Activated CD4-positive, alpha-beta T cell treated with anti-CD3 and anti-CD28 coated beads for 36 hours (primary cell): Measurements from ENCODE around the gene ZFAND6. TPM values are rescaled to one million over a fixed set of nuclear protein-coding genes. Genes with fewer than 3 reads are reported as not detected.

Source experiments
- ATAC-seq: fragments of 200-7000 bp; cut with Tn5 transposase; one replicate; pipeline ENCODE4 v1.10.0; 2021; ENCODE audit warnings: mild to moderate bottlenecking, moderate library complexity
- CTCF ChIA-PET: fragments of 350-600 bp; sonication (Branson Sonifier 250); formaldehyde crosslinking; loops from one replicate; lab custom pipeline; 2021; ENCODE audit warnings: antibody characterized with exemption; lab: Charles Lee
- POLR2A ChIA-PET: fragments of 350-600 bp; sonication (Branson Sonifier 250); formaldehyde crosslinking; loops from one replicate; lab custom pipeline; 2021; ENCODE audit warnings: antibody characterized with exemption, inconsistent platforms; lab: Charles Lee
- DNase-seq: peaks from one replicate; pipeline ENCODE4 v3.0.0-alpha.2; 2020
- H3K27ac Mint-ChIP-seq: one replicate; pipeline ENCODE4 v1.8.0; 2021; ENCODE audit warnings: mixed read lengths
- H3K27me3 Mint-ChIP-seq: one replicate; pipeline ENCODE4 v1.8.0; 2021; ENCODE audit warnings: mixed read lengths
- H3K36me3 Mint-ChIP-seq: one replicate; pipeline ENCODE4 v1.8.0; 2021; ENCODE audit warnings: low read depth, mixed read lengths
- H3K4me1 Mint-ChIP-seq: one replicate; pipeline ENCODE4 v1.8.0; 2021; ENCODE audit warnings: mixed read lengths
- H3K4me3 Mint-ChIP-seq: one replicate; pipeline ENCODE4 v1.8.0; 2021; ENCODE audit warnings: mild to moderate bottlenecking, moderate library complexity, mixed read lengths
- H3K9me3 Mint-ChIP-seq: one replicate; pipeline ENCODE4 v1.8.0; 2021; ENCODE audit warnings: low read depth, mixed read lengths
- intact Hi-C, 2 experiments: fragments of 100-400 bp; cut with DNase I in 1 of 2; cut with micrococcal nuclease in 1 of 2; formaldehyde crosslinking; loops; one replicate each; pipeline versions ENCODE4 v1.14.2 to v1.15.1; 2022 to 2024; cut with DNase I, micrococcal nuclease
- total RNA-seq, 2 experiments: library from RNA; stranded (reverse); gene quantifications; one replicate each; pipeline ENCODE4 v1.2.3, GENCODE V29; 2021

ZFAND6 gene
- total RNA-seq, 2 experiments from 2014 or later: 30.2 to 37.2 TPM

GRCh38 chr15:80052597-80053304, 6.7 kb upstream of the ZFAND6 start:
- H3K4me3 Mint-ChIP-seq: no peak overlapping the region
- no peaks in the 10 kb centered on the region for H3K9me3 Mint-ChIP-seq
- H3K27me3 Mint-ChIP-seq: no peaks in the 10 kb centered on the region
- no peaks in the 10 kb centered on the region for H3K36me3 Mint-ChIP-seq
- CTCF ChIA-PET: interaction anchor here (0.7 kb wide), 2 partner anchors 189 to 1214 kb away, joined by 3 to 4 read pairs; no protein-coding TSS in a partner anchor
- DNase-seq (no peak), ATAC-seq (no peak)
- POLR2A ChIA-PET: interaction anchor here (0.6 kb wide), 1 partner anchor 131 kb away, joined by 7 read pairs; no protein-coding TSS in a partner anchor
- no peak overlapping the region for H3K27ac Mint-ChIP-seq
- H3K4me1 Mint-ChIP-seq: peaks cover 2% of the 10 kb centered on the region
- intact Hi-C loops: no loop called here

- Mint-ChIP-seq H3K4me1 (peaks cover 4% of the 10 kb centered on the region), H3K4me3 (no peak overlapping the region), H3K27ac (no peak overlapping the region), H3K27me3 (no peaks in the 10 kb centered on the region), H3K36me3 (no peaks in the 10 kb centered on the region), H3K9me3 (no peaks in the 10 kb centered on the region)
- no peak for DNase-seq
- ATAC-seq: no peak
- CTCF ChIA-PET: no interaction called here
- POLR2A ChIA-PET: interaction anchor here (0.6 kb wide), 1 partner anchor 258 kb away, joined by 4 read pairs; no protein-coding TSS in a partner anchor
- intact Hi-C loops: no loop called here
These were observed 3.5 kb upstream of the ZFAND6 start for GRCh38 chr15:80055933-80056332.

GRCh38 chr15:80058044-80058443, 1.4 kb upstream of the ZFAND6 start:
- intact Hi-C loops: loop anchor here (2.0 kb wide), 5 partner anchors 25 to 1185 kb away; partner anchors contain the start of genes BCL2A1 (in 1 of the 2), MORF4L1 (in 1 of the 2) and TMED3 (in 1 of the 2)
- Mint-ChIP-seq H3K4me3 (peak overlapping the region; percentile 13), H3K4me1 (peaks cover 23% of the 10 kb centered on the region), H3K9me3 (no peaks in the 10 kb centered on the region), H3K27ac (no peak overlapping the region), H3K27me3 (no peaks in the 10 kb centered on the region), H3K36me3 (no peaks in the 10 kb centered on the region)
- ATAC-seq: no peak
- ChIA-PET POLR2A (no interaction called here), CTCF (interaction anchor here (0.7 to 1.0 kb wide), 2 partner anchors 8 to 13 kb away, joined by 3 read pairs; no protein-coding TSS in a partner anchor)
- DNase-seq: no peak

- Mint-ChIP-seq H3K36me3 (peaks cover 2% of the 10 kb centered on the region), H3K4me1 (peaks cover 29% of the 10 kb centered on the region), H3K27ac (peak overlapping the region; percentile 87), H3K4me3 (peak overlapping the region; percentile 85), H3K27me3 (no peaks in the 10 kb centered on the region), H3K9me3 (no peaks in the 10 kb centered on the region)
- peak; percentile 89 for DNase-seq
- intact Hi-C loops: loop anchor here (1.0 to 10.0 kb wide), 16 partner anchors 12 to 1187 kb away; partner anchors contain the start of genes BCL2A1 (in 2 of the 2), MTHFS (in 2 of the 2), FAH (in 1 of the 2) and MORF4L1 (in 1 of the 2)
- ChIA-PET POLR2A (interaction anchor here (0.7 to 1.7 kb wide), 4 partner anchors 13 to 136 kb away, joined by 3 to 4 read pairs (median 4); partner anchors contain the start of gene FAH), CTCF (interaction anchor here (0.9 to 3.8 kb wide), 4 partner anchors 9 to 113 kb away, joined by 3 to 17 read pairs (median 5); no protein-coding TSS in a partner anchor)
- peak; percentile 70 for ATAC-seq
These were observed 395 bp downstream of the ZFAND6 start for GRCh38 chr15:80059786-80060355.

- POLR2A ChIA-PET: interaction anchor here (0.7 to 1.0 kb wide), 4 partner anchors 12 to 93 kb away, joined by 3 to 4 read pairs (median 3); partner anchors contain the start of gene FAH
- CTCF ChIA-PET: interaction anchor here (0.7 to 3.8 kb wide), 5 partner anchors 8 to 255 kb away, joined by 3 to 17 read pairs (median 4); no protein-coding TSS in a partner anchor
- Mint-ChIP-seq H3K27ac (peak overlapping the region; percentile 87), H3K36me3 (peaks cover 2% of the 10 kb centered on the region), H3K27me3 (no peaks in the 10 kb centered on the region), H3K4me3 (peak overlapping the region; percentile 82), H3K9me3 (no peaks in the 10 kb centered on the region), H3K4me1 (peaks cover 33% of the 10 kb centered on the region)
- intact Hi-C loops: loop anchor here (1.0 to 10.0 kb wide), 4 partner anchors 44 to 166 kb away; partner anchors contain the start of gene MTHFS (in 1 of the 2)
- ATAC-seq (no peak), DNase-seq (peak; percentile 65)
These were observed 1.0 kb downstream of the ZFAND6 start for GRCh38 chr15:80060356-80061006.

- POLR2A ChIA-PET: no interaction called here
- no peak for ATAC-seq
These were observed 2.1 kb downstream of the ZFAND6 start for GRCh38 chr15:80061582-80061981.

GRCh38 chr15:80066912-80067311, 7.4 kb downstream of the ZFAND6 start:
- peaks cover 52% of the 10 kb centered on the region for H3K4me1 Mint-ChIP-seq
- peaks cover 5% of the 10 kb centered on the region for H3K36me3 Mint-ChIP-seq
- H3K9me3 Mint-ChIP-seq: no peaks in the 10 kb centered on the region
- ChIA-PET POLR2A (interaction anchor here (0.6 kb wide), 1 partner anchor 13 kb away, joined by 4 read pairs; no protein-coding TSS in a partner anchor), CTCF (interaction anchor here (0.6 to 2.5 kb wide), 3 partner anchors 10 to 213 kb away, joined by 3 to 6 read pairs (median 4); no protein-coding TSS in a partner anchor)
- no peaks in the 10 kb centered on the region for H3K27me3 Mint-ChIP-seq
- ATAC-seq (no peak), DNase-seq (no peak)
- no peak overlapping the region for H3K27ac Mint-ChIP-seq
- no peak overlapping the region for H3K4me3 Mint-ChIP-seq
- intact Hi-C loops: loop anchor here in 1 of 2 experiments (10.0 kb wide), 1 partner anchor 172 kb away; the partner anchor contains the start of gene MTHFS

More at GRCh38 chr15:80061582-80061981, 2.1 kb downstream of the ZFAND6 start:
- H3K9me3 Mint-ChIP-seq: no peaks in the 10 kb centered on the region
- peak overlapping the region; percentile 82 for H3K4me3 Mint-ChIP-seq
- intact Hi-C loops: loop anchor here (2.0 to 10.0 kb wide), 3 partner anchors 43 to 167 kb away; partner anchors contain the start of gene MTHFS (in 1 of the 2)
- H3K27me3 Mint-ChIP-seq: no peaks in the 10 kb centered on the region
- peaks cover 2% of the 10 kb centered on the region for H3K36me3 Mint-ChIP-seq
- CTCF ChIA-PET: interaction anchor here (0.7 to 3.8 kb wide), 4 partner anchors 11 to 111 kb away, joined by 3 to 17 read pairs (median 6); no protein-coding TSS in a partner anchor
- H3K4me1 Mint-ChIP-seq: peaks cover 32% of the 10 kb centered on the region
- no peak for DNase-seq
- H3K27ac Mint-ChIP-seq: peak overlapping the region; percentile 25

- ChIA-PET CTCF (interaction anchor here (0.9 kb wide), 1 partner anchor 8 kb away, joined by 4 read pairs; no protein-coding TSS in a partner anchor), POLR2A (no interaction called here)
- no peak overlapping the region for H3K4me3 Mint-ChIP-seq
- ATAC-seq (no peak), DNase-seq (peak; percentile 24)
- intact Hi-C loops: loop anchor here in 1 of 2 experiments (10.0 kb wide), 1 partner anchor 174 kb away; the partner anchor contains the start of gene MTHFS
- H3K36me3 Mint-ChIP-seq: peaks cover 5% of the 10 kb centered on the region
- H3K4me1 Mint-ChIP-seq: peaks cover 52% of the 10 kb centered on the region
- no peaks in the 10 kb centered on the region for H3K27me3 Mint-ChIP-seq
- no peak overlapping the region for H3K27ac Mint-ChIP-seq
- H3K9me3 Mint-ChIP-seq: no peaks in the 10 kb centered on the region
These were observed 9.1 kb downstream of the ZFAND6 start for GRCh38 chr15:80068578-80068977.

- Mint-ChIP-seq H3K4me3 (no peak overlapping the region), H3K9me3 (no peaks in the 10 kb centered on the region), H3K36me3 (peaks cover 3% of the 10 kb centered on the region), H3K27ac (no peak overlapping the region), H3K4me1 (peaks cover 58% of the 10 kb centered on the region), H3K27me3 (no peaks in the 10 kb centered on the region)
- ATAC-seq: no peak
- CTCF ChIA-PET: interaction anchor here (0.7 to 1.7 kb wide), 4 partner anchors 10 to 22 kb away, joined by 3 to 6 read pairs (median 4); no protein-coding TSS in a partner anchor
- POLR2A ChIA-PET: no interaction called here
- intact Hi-C loops: loop anchor here (5.0 kb wide), 2 partner anchors 81 to 931 kb away; partner anchors contain the start of genes FAH (in 1 of the 2) and TLNRD1 (in 1 of the 2)
- DNase-seq: no peak
These were observed 11.4 kb downstream of the ZFAND6 start for GRCh38 chr15:80070840-80071239.

GRCh38 chr15:80071652-80072051, 12.2 kb downstream of the ZFAND6 start:
- Mint-ChIP-seq H3K4me3 (peak overlapping the region; percentile 80), H3K27ac (no peak overlapping the region), H3K27me3 (no peaks in the 10 kb centered on the region), H3K36me3 (peaks cover 3% of the 10 kb centered on the region), H3K4me1 (peaks cover 61% of the 10 kb centered on the region), H3K9me3 (no peaks in the 10 kb centered on the region)
- ChIA-PET POLR2A (interaction anchor here (0.6 kb wide), 1 partner anchor 96 kb away, joined by 7 read pairs; no protein-coding TSS in a partner anchor), CTCF (interaction anchor here (0.7 to 2.5 kb wide), 5 partner anchors 11 to 64 kb away, joined by 3 to 17 read pairs (median 3); partner anchors contain the start of gene ZFAND6)
- intact Hi-C loops: loop anchor here (1.0 to 5.0 kb wide), 4 partner anchors 12 to 931 kb away; partner anchors contain the start of genes FAH (in 2 of the 2), ZFAND6 (in 2 of the 2) and TLNRD1 (in 1 of the 2)
- ATAC-seq: no peak
- DNase-seq: no peak
